GM10248 (cell line): ENCODE measurements around the gene ACVR1B.

Experiments
- CTCF ChIA-PET: fragments of 300-600 bp; sonication (Branson Sonifier 250); formaldehyde crosslinking; extraction: SDS; loops from one replicate; lab custom pipeline; 2021; ENCODE audit warnings: antibody characterized with exemption; lab: Yijun Ruan, JAX
- POLR2A ChIA-PET: fragments of 350-650 bp; sonication (Branson Sonifier 250); formaldehyde crosslinking; extraction: SDS; loops from one replicate; lab custom pipeline; 2020; ENCODE audit warnings: antibody characterized with exemption; lab: Yijun Ruan, JAX
- DNase-seq: peaks from one replicate; pipeline ENCODE4 v3.0.0; 2012; ENCODE audit errors: extremely low spot score
- CTCF ChIP-seq: IDR thresholded peaks from 2 replicates; pipeline ENCODE4 v1.5.1; 2012; ENCODE audit warnings: mild to moderate bottlenecking, low read depth; ENCODE audit errors: extremely low read depth, missing control alignments, control extremely low read depth

ACVR1B gene

GRCh38 chr12:52018433-52019112 lies 67.1 kb downstream of the ACVR1B start:
- no peak for DNase-seq
- CTCF ChIA-PET = interaction anchor here (1.4 to 33.0 kb wide), 5 partner anchors 4 to 103 kb away, joined by 3 to 1220 read pairs (median 870); partner anchors contain the start of genes ATG101, NR4A1, SMIM41 and TAMALIN
- POLR2A ChIA-PET = interaction anchor here (1.9 kb wide), 1 partner anchor 12 kb away, joined by 9 read pairs; the partner anchor contains the start of gene TAMALIN
- no peak for TF ChIP-seq CTCF

- ChIA-PET POLR2A (interaction anchor here (1.9 kb wide), 1 partner anchor 13 kb away, joined by 9 read pairs; the partner anchor contains the start of gene TAMALIN), CTCF (interaction anchor here (1.1 to 33.0 kb wide), 11 partner anchors 3 to 101 kb away, joined by 3 to 1220 read pairs (median 7); partner anchors contain the start of genes ATG101, NR4A1, SMIM41 and TAMALIN)
- DNase-seq = no peak
- no peak for TF ChIP-seq CTCF
Observed at GRCh38 chr12:52019113-52019770, 67.7 kb downstream of the ACVR1B start.

GRCh38 chr12:52020539-52021336 lies 69.2 kb downstream of the ACVR1B start:
- ChIA-PET CTCF (interaction anchor here (0.7 to 33.0 kb wide), 17 partner anchors 14 to 129 kb away, joined by 3 to 1220 read pairs (median 4); partner anchors contain the start of genes ATG101, NR4A1, SMIM41 and TAMALIN), POLR2A (interaction anchor here (1.9 kb wide), 1 partner anchor 14 kb away, joined by 9 read pairs; the partner anchor contains the start of gene TAMALIN)
- peak; percentile 71 for DNase-seq
- TF ChIP-seq CTCF = peak; percentile 67

GRCh38 chr12:52022841-52023181 lies 71.3 kb downstream of the ACVR1B start:
- CTCF ChIA-PET = interaction anchor here (1.1 to 33.0 kb wide), 14 partner anchors 12 to 107 kb away, joined by 3 to 1220 read pairs (median 10); partner anchors contain the start of genes ATG101, NR4A1, SMIM41 and TAMALIN

GRCh38 chr12:52023182-52023975 lies 71.9 kb downstream of the ACVR1B start:
- peak; percentile 92 for DNase-seq
- POLR2A ChIA-PET = interaction anchor here (0.6 to 0.7 kb wide), 3 partner anchors 10 to 17 kb away, joined by 3 to 5 read pairs (median 3); partner anchors contain the start of gene TAMALIN
- peak; percentile 89 for TF ChIP-seq CTCF
- CTCF ChIA-PET = interaction anchor here (1.0 to 33.0 kb wide), 16 partner anchors 12 to 107 kb away, joined by 3 to 1220 read pairs (median 10); partner anchors contain the start of genes ATG101, NR4A1, SMIM41 and TAMALIN

More at GRCh38 chr12:52022841-52023181, 71.3 kb downstream of the ACVR1B start:
- POLR2A ChIA-PET = interaction anchor here (0.7 to 1.0 kb wide), 2 partner anchors 16 kb away, joined by 3 to 8 read pairs; partner anchors contain the start of gene TAMALIN
- no peak for DNase-seq
- no peak for TF ChIP-seq CTCF
